HG02610 (cell line): ENCODE results near the gene PA2G4.
"Not testable (repeated sequence)": the region's sequence is repeated elsewhere in the genome, so short reads cannot be mapped to it uniquely, and the experiment has no call there.

ENCODE experiments used
- ATAC-seq: cut with Tn5 transposase; IDR thresholded peaks from one replicate; pipeline ENCODE4 v1.9.1; 2021; ENCODE audit warnings: mild to moderate bottlenecking, moderate library complexity; ENCODE audit not compliant: unreplicated experiment

Gene PA2G4

GRCh38 chr12:56152132-56152755 lies 47.9 kb downstream of the PA2G4 start, which contains the start of gene MYL6B:
Gene MYL6B, plus strand, starts transcription at chr12:56152587. Its CDS starts 1,332 bp downstream, at chr12:56153919.
- ATAC-seq, result peak; percentile 86

- no peak for ATAC-seq
These were observed 48.7 kb downstream of the PA2G4 start for GRCh38 chr12:56152756-56153677.

- no peak for ATAC-seq
These were observed 49.3 kb downstream of the PA2G4 start for GRCh38 chr12:56153678-56154065.

- ATAC-seq, result no peak
These were observed 50.0 kb downstream of the PA2G4 start for GRCh38 chr12:56154246-56154771.

GRCh38 chr12:56154818-56155217 lies 50.5 kb downstream of the PA2G4 start:
- ATAC-seq, result no peak

GRCh38 chr12:56155256-56155845 lies 51.0 kb downstream of the PA2G4 start:
- ATAC-seq, result no peak

GRCh38 chr12:56156464-56157200 lies 52.3 kb downstream of the PA2G4 start:
- ATAC-seq, result not testable (repeated sequence)

- peak; percentile 20 for ATAC-seq
These were observed 53.1 kb downstream of the PA2G4 start for GRCh38 chr12:56157201-56158028.

- ATAC-seq, result peak; percentile 79
These were observed 53.9 kb downstream of the PA2G4 start, which contains the start of gene MYL6 for GRCh38 chr12:56158029-56158925. Gene MYL6, plus strand, starts transcription at chr12:56158359. Its CDS starts 43 bp downstream, at chr12:56158402.

GRCh38 chr12:56158926-56159461 lies 54.6 kb downstream of the PA2G4 start:
- ATAC-seq, result no peak

- no peak for ATAC-seq
These were observed 55.3 kb downstream of the PA2G4 start for GRCh38 chr12:56159482-56160192.

GRCh38 chr12:56160193-56160763 lies 55.9 kb downstream of the PA2G4 start:
- ATAC-seq, result no peak

GRCh38 chr12:56160894-56161689 lies 56.7 kb downstream of the PA2G4 start:
- ATAC-seq, result no peak

GRCh38 chr12:56161690-56162351 lies 57.5 kb downstream of the PA2G4 start:
- ATAC-seq, result no peak

GRCh38 chr12:56162468-56163290 lies 58.3 kb downstream of the PA2G4 start:
- no peak for ATAC-seq
